GM12875 (cell line): ENCODE measurements around the gene INS.

Experiments used
- H3K4me3 ChIP-seq: one replicate; pipeline ENCODE4 v1.5.1; 2011; ENCODE audit warnings: low read depth, low read length, control low read depth
- TF ChIP-seq, protein P1 (sequence below): IDR thresholded peaks from 2 replicates; pipeline ENCODE4 v1.5.1; 2011; ENCODE audit warnings: low read depth, mild to moderate bottlenecking, control low read depth, inconsistent platforms, low read length, moderate library complexity, borderline replicate concordance; ENCODE audit not compliant: insufficient read depth

Gene INS

DNA sequence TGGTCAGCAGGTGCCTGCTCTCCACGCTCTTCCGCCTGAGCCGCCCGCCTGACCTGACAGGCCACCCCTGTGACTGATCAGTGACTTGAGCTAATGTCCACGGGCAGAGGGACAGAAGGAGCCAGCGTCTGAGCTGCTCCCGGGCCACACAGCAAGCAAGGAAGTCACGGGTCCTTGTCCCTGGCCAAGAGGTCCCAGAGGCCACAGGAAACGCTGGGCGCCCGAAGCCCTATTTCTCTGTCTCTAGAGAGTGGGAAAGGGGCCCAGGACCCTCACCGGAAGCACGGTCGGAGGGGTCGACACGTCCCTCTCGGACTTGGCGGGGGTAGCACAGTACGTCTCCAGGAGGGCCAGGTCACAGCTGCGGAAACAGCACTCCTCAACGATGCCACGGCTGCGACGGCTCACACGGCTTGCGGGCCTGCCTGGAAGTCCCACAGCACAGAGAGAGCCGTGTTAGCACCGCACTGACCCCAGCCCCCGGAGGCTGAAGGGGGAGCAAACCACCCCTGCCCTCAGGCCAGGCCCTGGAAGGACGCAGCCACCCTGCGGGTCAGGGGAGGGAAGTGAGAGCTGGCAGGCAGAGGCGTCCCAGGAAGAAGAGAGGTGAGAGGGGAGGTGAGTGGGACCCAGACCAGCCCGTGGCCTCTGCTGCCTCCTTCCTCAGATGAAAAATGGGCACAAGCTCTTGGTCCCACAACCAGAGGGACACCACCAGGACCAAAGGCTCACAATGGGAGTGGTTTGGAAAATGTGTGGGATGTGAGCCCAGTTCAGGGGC is 27.6 kb downstream of the INS start:
- no peak overlapping the region for H3K4me3 ChIP-seq
- TF ChIP-seq, protein P1, sequence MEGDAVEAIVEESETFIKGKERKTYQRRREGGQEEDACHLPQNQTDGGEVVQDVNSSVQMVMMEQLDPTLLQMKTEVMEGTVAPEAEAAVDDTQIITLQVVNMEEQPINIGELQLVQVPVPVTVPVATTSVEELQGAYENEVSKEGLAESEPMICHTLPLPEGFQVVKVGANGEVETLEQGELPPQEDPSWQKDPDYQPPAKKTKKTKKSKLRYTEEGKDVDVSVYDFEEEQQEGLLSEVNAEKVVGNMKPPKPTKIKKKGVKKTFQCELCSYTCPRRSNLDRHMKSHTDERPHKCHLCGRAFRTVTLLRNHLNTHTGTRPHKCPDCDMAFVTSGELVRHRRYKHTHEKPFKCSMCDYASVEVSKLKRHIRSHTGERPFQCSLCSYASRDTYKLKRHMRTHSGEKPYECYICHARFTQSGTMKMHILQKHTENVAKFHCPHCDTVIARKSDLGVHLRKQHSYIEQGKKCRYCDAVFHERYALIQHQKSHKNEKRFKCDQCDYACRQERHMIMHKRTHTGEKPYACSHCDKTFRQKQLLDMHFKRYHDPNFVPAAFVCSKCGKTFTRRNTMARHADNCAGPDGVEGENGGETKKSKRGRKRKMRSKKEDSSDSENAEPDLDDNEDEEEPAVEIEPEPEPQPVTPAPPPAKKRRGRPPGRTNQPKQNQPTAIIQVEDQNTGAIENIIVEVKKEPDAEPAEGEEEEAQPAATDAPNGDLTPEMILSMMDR = no peak

DNA sequence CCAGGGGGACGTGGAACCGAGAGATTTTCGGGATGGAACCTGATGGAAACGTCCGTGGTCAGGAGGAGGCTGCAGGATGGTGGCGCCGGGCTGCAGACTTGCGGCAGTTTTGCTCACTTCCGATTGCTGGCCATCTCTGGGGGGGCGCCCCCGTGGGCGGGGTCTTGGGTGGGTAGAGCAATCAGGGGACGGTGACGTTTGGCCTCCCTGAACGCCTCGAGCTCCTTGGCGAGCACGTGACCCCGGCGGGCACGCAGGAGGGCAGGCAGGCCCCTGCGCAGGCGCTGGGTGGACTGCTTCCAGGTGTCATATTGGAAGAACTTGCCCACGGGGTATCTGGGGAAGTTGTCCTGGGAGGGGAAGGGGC is 28.2 kb downstream of the INS start:
- no peak overlapping the region for H3K4me3 ChIP-seq
- TF ChIP-seq, protein P1 = no peak

DNA sequence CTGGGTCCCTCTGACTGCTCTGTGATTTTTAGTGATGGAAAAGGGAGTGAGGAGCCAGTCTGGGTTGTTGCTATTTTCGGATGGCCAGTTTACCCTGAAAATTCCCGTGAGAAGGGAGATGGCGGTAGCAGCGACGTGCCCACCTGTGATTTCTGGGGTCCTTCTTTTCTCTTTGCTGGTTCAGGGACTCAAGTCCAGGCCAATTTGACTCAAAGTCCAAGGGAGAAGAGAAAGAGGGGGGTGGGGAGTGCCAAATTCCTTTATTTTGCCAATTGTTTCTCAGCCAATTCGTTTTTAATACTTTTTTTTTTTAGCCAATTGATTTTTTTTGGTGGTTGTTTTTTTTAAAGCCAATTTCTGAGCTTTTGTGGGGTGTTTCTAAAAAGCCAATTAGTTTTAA is 28.8 kb downstream of the INS start:
- no peak overlapping the region for H3K4me3 ChIP-seq
- TF ChIP-seq, protein P1 = no peak

DNA sequence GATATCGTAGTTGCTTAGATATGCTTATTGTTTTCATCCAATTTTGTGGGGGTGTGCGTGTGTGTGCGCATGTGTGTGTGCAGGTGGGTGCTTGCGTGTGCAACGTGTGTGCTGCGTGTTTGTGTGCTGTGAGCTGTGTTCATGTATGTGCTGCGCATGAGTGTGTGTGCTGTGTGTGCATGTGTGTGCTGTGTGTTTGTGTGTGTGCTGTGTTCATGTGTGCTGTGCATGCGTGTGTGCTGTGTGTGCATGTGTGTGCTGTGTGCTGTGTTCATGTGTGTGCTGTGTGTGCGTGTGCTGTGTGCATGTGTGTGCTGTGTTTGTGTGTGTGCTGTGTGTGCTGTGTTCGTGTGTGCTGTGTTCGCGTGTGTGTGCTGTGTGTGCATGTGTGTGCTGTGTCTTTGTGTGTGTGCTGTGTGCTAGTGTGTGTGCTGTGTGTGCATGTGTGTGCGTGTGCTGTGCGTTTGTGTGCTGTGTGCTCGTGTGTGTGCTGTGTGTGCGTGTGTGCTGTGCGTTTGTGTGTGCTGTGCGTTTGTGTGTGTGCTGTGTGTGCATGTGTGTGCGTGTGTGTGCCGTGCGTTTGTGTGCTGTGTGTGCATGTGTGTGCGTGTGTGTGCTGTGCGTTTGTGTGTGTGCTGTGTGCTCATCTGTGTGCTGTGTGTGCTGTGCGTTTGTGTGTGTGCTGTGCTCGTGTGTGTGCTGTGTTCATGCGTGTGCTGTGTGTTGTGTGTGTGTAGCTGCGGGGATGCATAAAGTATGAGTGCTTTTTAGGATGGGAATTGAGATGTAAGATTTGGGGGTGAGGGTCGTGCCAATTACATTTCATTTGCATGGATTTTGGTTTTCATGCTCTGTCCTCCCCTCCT is 29.4 kb downstream of the INS start:
- TF ChIP-seq, protein P1 = no peak

DNA sequence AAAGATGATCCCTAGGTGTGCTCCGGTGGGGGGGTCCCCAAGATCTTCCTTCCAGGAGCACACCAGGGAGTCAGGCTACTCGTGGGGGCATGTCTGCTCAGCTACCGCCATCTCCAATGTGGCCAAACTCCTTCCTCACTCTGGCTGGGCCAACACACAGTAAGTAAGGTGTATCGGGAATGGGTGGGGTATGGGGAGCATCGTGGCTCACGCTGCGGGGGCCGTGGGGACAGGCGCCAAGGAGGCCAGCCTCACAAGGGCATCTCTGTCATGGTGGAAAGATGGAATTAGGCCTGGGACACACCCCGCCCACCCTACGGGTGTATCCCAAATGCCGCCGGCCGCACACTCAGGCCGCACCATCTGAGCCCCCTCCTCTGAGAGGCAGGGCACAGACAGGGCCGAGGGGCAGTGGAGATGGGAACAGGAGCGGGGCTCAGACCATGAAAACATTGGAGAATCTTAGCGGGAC is 30.1 kb downstream of the INS start:
- TF ChIP-seq, protein P1 = no peak
- H3K4me3 ChIP-seq = no peak overlapping the region

More for the DNA sequence above, 29.4 kb downstream of the INS start:
- H3K4me3 ChIP-seq = no peak overlapping the region

DNA sequence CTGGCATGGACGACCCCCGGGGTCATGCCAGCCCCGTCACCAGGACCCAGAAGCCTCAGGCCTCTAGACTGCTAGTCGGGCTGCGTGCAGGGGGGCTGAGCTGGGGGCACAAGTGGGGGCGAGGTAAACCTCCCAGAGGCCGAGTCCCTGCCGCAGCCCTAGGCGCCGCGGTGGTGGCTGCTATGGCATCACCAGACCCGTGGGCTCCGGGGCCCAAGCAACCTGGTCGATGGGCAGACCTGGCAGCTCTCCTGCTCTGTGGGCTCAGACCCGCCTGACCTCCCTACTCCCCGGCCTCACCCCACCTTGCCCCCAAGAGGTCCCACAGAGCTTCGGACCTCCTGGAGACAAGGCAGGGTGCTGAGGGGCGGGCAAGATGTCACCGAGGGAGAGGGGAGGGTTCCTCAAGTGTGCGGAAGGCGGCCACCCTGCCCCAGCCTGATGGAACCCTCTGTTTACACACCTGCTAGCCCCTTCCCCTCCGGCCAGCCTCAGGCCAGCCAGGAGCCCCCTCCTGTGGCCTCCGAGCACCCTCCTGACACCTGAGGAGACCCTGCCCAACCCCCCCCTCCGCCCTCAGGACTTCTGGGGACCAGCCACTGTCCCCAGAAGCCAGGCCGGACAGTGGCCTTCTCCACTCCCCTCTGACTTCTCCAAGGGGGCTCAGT is 31.2 kb downstream of the INS start:
- no peak overlapping the region for H3K4me3 ChIP-seq
- TF ChIP-seq, protein P1 = no peak

DNA sequence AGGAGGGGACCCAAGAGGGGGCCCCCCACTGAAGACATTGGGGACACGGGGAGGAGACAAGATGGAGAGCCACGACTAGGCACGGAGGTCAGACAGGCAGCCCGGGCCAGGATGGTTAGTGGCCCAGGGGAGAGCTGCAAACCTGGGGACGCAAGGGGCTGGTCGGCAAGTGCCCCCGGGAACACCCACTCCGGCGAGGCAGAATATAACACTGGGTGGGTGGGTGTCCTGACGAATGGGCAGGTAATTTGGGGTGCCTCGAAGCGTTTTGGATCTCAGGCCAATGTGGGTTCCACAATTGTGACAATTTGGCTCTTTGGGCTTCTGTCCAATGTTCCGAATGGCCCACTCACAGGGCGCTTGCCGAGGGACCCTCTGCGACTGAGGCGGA is 31.7 kb downstream of the INS start:
- no peak overlapping the region for H3K4me3 ChIP-seq
- TF ChIP-seq, protein P1 = no peak
